Neural cell (in vitro differentiated cells): ENCODE measurements around the gene STN1. TPM values are rescaled to one million over a fixed set of nuclear protein-coding genes. Genes with fewer than 3 reads are reported as not detected.

Source experiments
- H2AFZ ChIP-seq: fragments of 200-600, 300-800 bp; sonication (generic), shearing (Covaris generic); 2 replicates; pipeline ENCODE4 v1.6.0; 2014; ENCODE audit warnings: low read depth, mild to moderate bottlenecking, antibody characterized with exemption, low read length, moderate library complexity
- H3F3A ChIP-seq: fragments of 200-600 bp; shearing (Covaris generic); 2 replicates; pipeline ENCODE4 v1.6.1; 2016; ENCODE audit warnings: mild to moderate bottlenecking, moderate library complexity, mixed read lengths, antibody characterized with exemption, low read length; ENCODE audit not compliant: insufficient read depth, poor library complexity, severe bottlenecking
- H3K27ac ChIP-seq: fragments of 200-600, 300-800 bp; sonication (generic), shearing (Covaris generic); 2 replicates; pipeline ENCODE4 v1.5.1; 2014; ENCODE audit warnings: mild to moderate bottlenecking, low read length, moderate library complexity
- H3K27me3 ChIP-seq: fragments of 300-800, 200-600 bp; sonication (generic), shearing (Covaris generic); 2 replicates; pipeline ENCODE4 v1.6.0; 2014; ENCODE audit warnings: mild to moderate bottlenecking, low read depth, low read length, moderate library complexity; ENCODE audit not compliant: insufficient read depth
- H3K36me3 ChIP-seq: fragments of 300-800, 200-600 bp; sonication (generic), shearing (Covaris generic); 2 replicates; pipeline ENCODE4 v1.5.1; 2014; ENCODE audit warnings: mild to moderate bottlenecking, antibody characterized with exemption, low read length, moderate library complexity; ENCODE audit not compliant: insufficient read depth
- H3K4me2 ChIP-seq: fragments of 300-800, 200-600 bp; sonication (generic), shearing (Covaris generic); 2 replicates; pipeline ENCODE4 v1.6.0; 2014; ENCODE audit warnings: mild to moderate bottlenecking, low read length
- H3K4me3 ChIP-seq: fragments of 300-800, 200-600 bp; sonication (generic), shearing (Covaris generic); 2 replicates; pipeline ENCODE4 v1.5.1; 2014; ENCODE audit warnings: mild to moderate bottlenecking, low read length, moderate library complexity
- H3K79me2 ChIP-seq: fragments of 200-600 bp; shearing (Covaris generic); replicated peaks from 2 replicates; pipeline ENCODE4 v1.6.0; 2014; ENCODE audit warnings: mild to moderate bottlenecking, low read length, moderate library complexity; ENCODE audit not compliant: insufficient read depth
- H3K9ac ChIP-seq: fragments of 300-800, 200-600 bp; sonication (generic), shearing (Covaris generic); 2 replicates; pipeline ENCODE4 v1.6.1; 2016; ENCODE audit warnings: mild to moderate bottlenecking, low read length, mixed read lengths
- H3K9me2 ChIP-seq: fragments of 200-600 bp; shearing (Covaris generic); 2 replicates; pipeline ENCODE4 v1.6.1; 2016; ENCODE audit warnings: mild to moderate bottlenecking, low read length, mixed read lengths; ENCODE audit not compliant: insufficient read depth
- H3K9me3 ChIP-seq: fragments of 200-600, 300-800 bp; sonication (generic), shearing (Covaris generic); 2 replicates; pipeline ENCODE4 v1.6.1; 2016; ENCODE audit warnings: mild to moderate bottlenecking, mixed run types, low read length, moderate library complexity, mixed read lengths
- H4K20me1 ChIP-seq: fragments of 200-600 bp; shearing (Covaris generic); 2 replicates; pipeline ENCODE4 v1.6.1; 2016; ENCODE audit warnings: mild to moderate bottlenecking, mixed run types; ENCODE audit not compliant: insufficient read depth
- CTCF ChIP-seq: fragments of 450-650 bp; IDR thresholded peaks from 2 replicates; pipeline ENCODE4 v1.5.1; 2014; ENCODE audit warnings: antibody characterized with exemption, mild to moderate bottlenecking, moderate library complexity; ENCODE audit not compliant: poor library complexity, severe bottlenecking
- EP300 ChIP-seq: fragments of 450-650 bp; conservative IDR thresholded peaks from 2 replicates; pipeline ENCODE4 v1.6.1; 2014; ENCODE audit warnings: antibody characterized with exemption, mild to moderate bottlenecking, moderate library complexity; ENCODE audit not compliant: poor library complexity, severe bottlenecking
- EZH2 ChIP-seq: fragments of 200-600, 300-800 bp; shearing (Covaris generic), sonication (generic); IDR thresholded peaks from 2 replicates; pipeline ENCODE4 v1.6.1; 2014; ENCODE audit warnings: antibody characterized with exemption, low read length, borderline replicate concordance, mild to moderate bottlenecking; ENCODE audit not compliant: insufficient read depth, poor library complexity, severe bottlenecking
- MXI1 ChIP-seq: fragments of 450-650 bp; conservative IDR thresholded peaks from 2 replicates; pipeline ENCODE4 v1.6.1; 2014; ENCODE audit warnings: antibody characterized with exemption, mild to moderate bottlenecking; ENCODE audit not compliant: poor library complexity, severe bottlenecking
- POLR2AphosphoS5 ChIP-seq: IDR thresholded peaks from 2 replicates; pipeline ENCODE4 v1.6.1; 2012
- RAD21 ChIP-seq: fragments of 450-650 bp; conservative IDR thresholded peaks from 2 replicates; pipeline ENCODE4 v1.6.1; 2014; ENCODE audit warnings: antibody characterized with exemption, mild to moderate bottlenecking, moderate library complexity
- REST ChIP-seq: IDR thresholded peaks from 2 replicates; pipeline ENCODE4 v1.6.1; 2012; ENCODE audit warnings: borderline replicate concordance
- SMC3 ChIP-seq: fragments of 450-650 bp; conservative IDR thresholded peaks from 2 replicates; pipeline ENCODE4 v1.6.1; 2014; ENCODE audit warnings: antibody characterized with exemption, mild to moderate bottlenecking, moderate library complexity; ENCODE audit not compliant: poor library complexity
- TAF1 ChIP-seq: IDR thresholded peaks from 2 replicates; pipeline ENCODE4 v1.6.1; 2012; ENCODE audit warnings: low read depth
- polyA plus RNA-seq: library from polyadenylated mRNA; depleted of rRNA; stranded (reverse); fragments of >200 nt; gene quantifications from 2 replicates; pipeline ENCODE4 v1.2.3, GENCODE V29; 2014

The STN1 gene
- polyA plus RNA-seq, 1 donor from 2014 or later = 9.4 TPM

- no peaks in the 10 kb centered on the region for H3K27me3 ChIP-seq
- H3K9me2 ChIP-seq = no peaks in the 10 kb centered on the region
- H3K27ac ChIP-seq = no peak overlapping the region
- no peak overlapping the region for H2AFZ ChIP-seq
- H3F3A ChIP-seq = no peaks in the 10 kb centered on the region
- H3K4me3 ChIP-seq = peak overlapping the region; percentile 77
- TF ChIP-seq CTCF (no peak), SMC3 (no peak), TAF1 (no peak), EP300 (no peak), EZH2 (no peak), POLR2AphosphoS5 (no peak), REST (no peak), MXI1 (no peak), RAD21 (no peak)
- no peaks in the 10 kb centered on the region for H3K9me3 ChIP-seq
- H3K4me2 ChIP-seq = no peak overlapping the region
- H3K9ac ChIP-seq = no peak overlapping the region
- H3K36me3 ChIP-seq = no peaks in the 10 kb centered on the region
- H4K20me1 ChIP-seq = no peaks in the 10 kb centered on the region
- H3K79me2 ChIP-seq = no peaks in the 10 kb centered on the region
Observed at GRCh38 chr10:103916876-103917275, 1.1 kb downstream of the STN1 start.

GRCh38 chr10:103916254-103916653 lies 1.7 kb downstream of the STN1 start:
- H2AFZ ChIP-seq = no peak overlapping the region
- H3K4me2 ChIP-seq = no peak overlapping the region
- no peaks in the 10 kb centered on the region for H4K20me1 ChIP-seq
- H3K36me3 ChIP-seq = no peaks in the 10 kb centered on the region
- H3K27me3 ChIP-seq = no peaks in the 10 kb centered on the region
- H3K9me3 ChIP-seq = no peaks in the 10 kb centered on the region
- H3K4me3 ChIP-seq = no peak overlapping the region
- no peaks in the 10 kb centered on the region for H3F3A ChIP-seq
- H3K27ac ChIP-seq = no peak overlapping the region
- no peaks in the 10 kb centered on the region for H3K9me2 ChIP-seq
- no peak for TF ChIP-seq RAD21
- TF ChIP-seq TAF1 = no peak
- TF ChIP-seq EZH2 = no peak
- TF ChIP-seq MXI1 = no peak
- no peak for TF ChIP-seq SMC3
- TF ChIP-seq CTCF = no peak
- TF ChIP-seq POLR2AphosphoS5 = no peak
- no peak for TF ChIP-seq REST
- TF ChIP-seq EP300 = no peak
- no peaks in the 10 kb centered on the region for H3K79me2 ChIP-seq
- H3K9ac ChIP-seq = no peak overlapping the region
